LNCaP clone FGC (cell line): Measurements from ENCODE around the gene FHIT.

Experiments used
- DNase-seq: peaks from one replicate; pipeline ENCODE4 v3.0.0-alpha.2; 2011; ENCODE audit warnings: low read depth
- H3K4me3 ChIP-seq: 2 replicates; pipeline ENCODE4 v1.5.1; 2011; ENCODE audit warnings: mild to moderate bottlenecking, low read depth, low read length, control low read depth
- CTCF ChIP-seq: IDR thresholded peaks from 2 replicates; pipeline ENCODE4 v1.5.1; 2012; ENCODE audit warnings: mild to moderate bottlenecking; ENCODE audit not compliant: control insufficient read depth, insufficient read depth; ENCODE audit errors: extremely low read depth

FHIT gene

GRCh38 chr3:60917141-60917540, 334.1 kb downstream of the FHIT start:
- no peak for TF ChIP-seq CTCF

GRCh38 chr3:60916546-60916945, 334.7 kb downstream of the FHIT start:
- no peak for TF ChIP-seq CTCF
- no peak for DNase-seq

More at GRCh38 chr3:60917141-60917540, 334.1 kb downstream of the FHIT start:
- no peak for DNase-seq
- no peak overlapping the region for H3K4me3 ChIP-seq

DNA sequence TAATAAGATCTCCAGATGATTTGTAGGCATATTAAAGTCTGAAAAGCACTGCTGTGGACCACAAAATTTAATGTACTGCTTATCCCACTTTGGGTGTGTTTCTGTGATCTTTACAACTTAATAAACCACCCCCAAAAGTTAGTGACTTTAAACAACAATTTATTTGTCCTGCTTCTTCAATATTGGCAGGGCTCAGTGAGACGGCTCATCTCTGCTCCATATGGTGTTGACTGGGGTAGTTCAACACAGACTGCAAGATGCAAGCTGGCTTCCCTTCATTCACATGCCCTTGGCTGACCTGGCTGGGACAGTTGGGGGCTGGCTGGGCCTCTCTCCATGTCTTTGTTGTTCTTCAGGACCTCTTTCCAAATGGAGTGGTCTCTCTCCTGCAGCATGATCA, 337.8 kb downstream of the FHIT start:
- TF ChIP-seq CTCF = no peak
- H3K4me3 ChIP-seq = no peak overlapping the region
- DNase-seq = no peak

More at GRCh38 chr3:60916546-60916945, 334.7 kb downstream of the FHIT start:
- no peak overlapping the region for H3K4me3 ChIP-seq

DNA sequence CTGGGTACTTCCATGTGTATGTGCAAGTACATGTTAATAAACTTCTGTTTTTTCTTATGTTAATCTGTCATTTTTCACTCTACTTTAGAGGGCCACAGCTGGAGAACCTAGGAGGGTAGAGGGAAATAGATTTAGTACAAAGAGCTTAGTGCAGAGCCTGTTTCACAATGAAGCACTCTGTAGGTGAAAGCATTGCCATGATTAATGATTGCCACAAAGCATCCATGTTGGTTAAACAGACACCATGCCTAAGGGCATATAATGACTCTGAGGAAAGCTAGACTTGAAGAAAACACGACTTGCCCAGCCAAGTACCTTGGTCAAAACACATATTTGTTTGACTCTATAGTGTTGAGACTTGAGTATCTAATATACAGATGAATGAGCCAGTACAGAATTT, 338.4 kb downstream of the FHIT start:
- DNase-seq = no peak
- TF ChIP-seq CTCF = no peak
- no peak overlapping the region for H3K4me3 ChIP-seq

DNA sequence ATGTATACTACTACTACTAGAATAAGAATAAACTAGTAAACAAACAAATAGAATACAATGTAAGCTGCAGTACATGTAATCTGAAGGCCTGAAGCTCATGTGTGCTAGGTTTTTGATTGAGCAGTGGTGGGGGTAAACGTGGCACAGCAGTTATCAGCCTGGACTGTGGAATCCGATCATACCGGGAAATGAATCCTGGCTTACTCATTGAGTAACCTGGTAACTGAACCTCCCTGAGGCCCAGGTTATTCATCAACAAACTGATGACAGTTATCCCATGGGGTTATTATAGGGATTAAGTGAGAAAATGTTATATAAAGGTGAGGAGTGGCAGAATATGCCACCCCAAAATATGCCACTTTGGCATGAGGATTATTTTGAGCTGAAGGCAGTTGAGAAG, 339.1 kb downstream of the FHIT start:
- no peak for TF ChIP-seq CTCF
- H3K4me3 ChIP-seq = no peak overlapping the region
- DNase-seq = no peak

DNA sequence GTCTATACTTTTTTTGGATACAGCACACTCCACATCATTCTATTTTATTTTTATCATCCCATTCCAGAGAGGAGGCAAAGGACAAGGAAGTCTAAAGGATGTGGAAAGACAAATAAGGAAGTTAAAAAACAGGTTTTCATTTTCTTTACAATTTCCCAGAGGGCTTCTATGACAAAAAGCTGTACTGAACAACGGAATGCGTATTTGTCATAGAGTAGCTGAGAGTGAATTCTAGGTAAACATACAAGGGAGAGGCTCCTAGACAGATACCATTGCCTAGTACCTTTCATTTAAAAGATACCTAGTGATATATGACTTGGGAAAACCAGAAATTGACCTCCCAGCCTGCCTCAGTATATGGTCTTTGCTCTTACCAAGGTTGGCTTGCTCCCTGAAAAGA, 341.7 kb downstream of the FHIT start:
- H3K4me3 ChIP-seq = no peak overlapping the region
- TF ChIP-seq CTCF = no peak
- DNase-seq = no peak

- no peak for TF ChIP-seq CTCF
- no peak overlapping the region for H3K4me3 ChIP-seq
- DNase-seq = no peak
Measured at GRCh38 chr3:60906283-60906682, 345.0 kb downstream of the FHIT start.
